ENCODE results near the gene ATOX1. TPM values are rescaled to one million over a fixed set of nuclear protein-coding genes. Genes with fewer than 3 reads are reported as not detected.

Gene ATOX1
- total and polyA plus RNA-seq, 9 of the 15 experiments (the other 6 are each of a cell fraction or from before 2014, with no cell fraction given), result 59.2 to 318 (median 86.2) TPM

DNA sequence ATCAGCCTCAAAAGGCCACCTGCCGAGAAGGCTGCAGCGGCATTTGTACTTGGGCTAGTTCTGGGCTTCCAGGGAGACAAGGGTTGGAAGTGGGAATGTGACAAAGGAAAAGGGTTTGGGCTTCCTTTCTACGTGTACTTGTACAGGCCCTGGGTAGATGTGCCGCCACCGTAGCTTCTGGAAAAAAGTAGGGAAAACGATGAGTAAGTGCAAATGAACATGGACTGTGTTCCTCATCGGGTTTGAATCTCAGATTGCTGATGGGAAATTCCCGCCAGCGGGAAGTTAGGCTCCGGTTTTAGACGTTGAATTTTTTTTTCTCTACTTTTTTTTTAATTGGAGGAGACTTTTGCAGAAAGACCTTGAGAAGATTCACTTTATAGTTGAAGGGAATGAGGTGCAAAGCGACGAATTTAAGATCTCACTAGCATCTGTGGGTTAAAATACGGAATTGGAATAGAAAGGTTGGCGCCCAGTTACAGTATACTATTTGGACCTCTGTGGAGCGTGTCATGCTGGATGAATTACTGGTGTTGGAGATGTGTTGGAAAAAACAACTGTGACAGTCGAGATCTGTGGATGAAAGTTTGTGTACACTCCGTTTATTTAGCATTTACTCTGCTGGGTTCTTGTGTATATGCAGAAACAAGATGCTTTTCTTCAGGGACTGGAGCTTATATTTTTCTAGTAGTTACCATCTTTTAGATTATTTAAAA lies 14.6 kb upstream of the ATOX1 start:
- WGBS (ENCODE audit: insufficient coverage, low coverage, missing lambda C conversion rate), result under 1% methylated on average over 18 of the region's 18 CpGs
- BruUV-seq (replicated peaks), result TSS peak; percentile 47
- Histone ChIP-seq H3K27ac (ENCODE audit: extremely low read depth, low read depth, low read length) (peak overlapping the region; percentile 91), H3K4me3 (peak overlapping the region; percentile 90), H3K4me1 (replicated peaks in 1 of 2; ENCODE audit: control insufficient read depth in 2 of 2, insufficient read depth in 2 of 2, low read length in 2 of 2) (peaks cover 12 to 19% of the 10 kb centered on the region in 2 experiments; a peak in 4 of 5 replicates), H2AFZ (ENCODE audit: low read depth, low read length) (no peak overlapping the region), H3K36me3 (ENCODE audit: control insufficient read depth, insufficient read depth, low read length) (peaks cover 55% of the 10 kb centered on the region), H3K9me3 (replicated peaks; ENCODE audit: control insufficient read depth, insufficient read depth, low read depth, low read length) (no peaks in the 10 kb centered on the region), H3K79me2 (ENCODE audit: control insufficient read depth, insufficient read depth, low read length) (peaks cover 78% of the 10 kb centered on the region), H3K27me3 (ENCODE audit: control insufficient read depth in 2 of 2, insufficient read depth in 2 of 2, low read length in 2 of 2) (no peaks in the 10 kb centered on the region), H3K9me1 (ENCODE audit: control insufficient read depth, insufficient read depth, low read length) (no peaks in the 10 kb centered on the region), H4K20me1 (replicated peaks; ENCODE audit: control insufficient read depth, insufficient read depth, low read length) (peaks cover 47% of the 10 kb centered on the region), H3K4me2 (ENCODE audit: insufficient read depth, low read length) (peak overlapping the region; percentile 98), H3K9ac (ENCODE audit: insufficient read depth in 1 of 2, low read depth in 2 of 2, low read length in 2 of 2) (peak overlapping the region; percentile 94 to 96)
- in situ Hi-C loops (cut with MboI) (no loop called here), intact Hi-C loops (cut with micrococcal nuclease) (loop anchor here (1.0 to 5.0 kb wide), 2 partner anchors 7 to 326 kb away; partner anchors contain the start of gene SLC36A1)
- ATAC-seq (no peak), DNase-seq (ENCODE audit: extremely low read depth in 1 of 4, low spot score in 3 of 4) (no peak), FAIRE-seq (no peak)
- ChIA-PET POLR2A (interaction anchor here (0.6 to 5.1 kb wide), 8 partner anchors 9 to 115 kb away, joined by 3 to 56 read pairs (median 8); partner anchors contain the start of gene ATOX1), CTCF (ENCODE audit: low intra/inter-chr PET ratio) (no interaction called here)
- TF ChIP-seq ETS1 (conservative IDR thresholded peaks at IDR 0.05; ENCODE audit: control insufficient read depth, low read depth, low read length) (no peak), SNRNP70 (optimal IDR thresholded peaks at IDR 0.05; ENCODE audit: low read depth, low read length) (no peak), SMARCA4 (IDR thresholded peaks at IDR 0.05) (no peak), FOXJ2 (tag; IDR thresholded peaks at IDR 0.05) (0 out of 2 replicates have a peak, but pooled peaks have one; percentile 26), ZNF316 (IDR thresholded peaks at IDR 0.05) (peak; percentile 34), NFXL1 (CRISPR knock-in tag; IDR thresholded peaks at IDR 0.05) (no peak), MLLT1 (IDR thresholded peaks at IDR 0.05) (peak; percentile 24 to 51; a peak in 1 of 4 replicates), MAFG (tag; conservative IDR thresholded peaks at IDR 0.05) (0 out of 2 replicates have a peak, but pooled peaks have one; percentile 5), C11orf30 (IDR thresholded peaks at IDR 0.05; ENCODE audit: low read depth) (peak; percentile 35; the same call in 1 of the 2 replicates), JUND (IDR thresholded peaks at IDR 0.05; ENCODE audit: borderline replicate concordance, low read depth, low read length) (no peak), JUND (tag; IDR thresholded peaks at IDR 0.05; ENCODE audit: borderline replicate concordance, low read depth, low read length) (no peak), HNRNPL (IDR thresholded peaks at IDR 0.05; ENCODE audit: low read depth, low read length) (no peak), CHD1 (IDR thresholded peaks at IDR 0.05; ENCODE audit: low read length) (peak; percentile 12), KAT2B (IDR thresholded peaks at IDR 0.05; ENCODE audit: low read depth, low read length) (no peak), ZNF639 (CRISPR knock-in tag; conservative IDR thresholded peaks at IDR 0.05 in 1 of 2, IDR thresholded peaks at IDR 0.05 in 1 of 2) (no peak), ELF4 (CRISPR knock-in tag; IDR thresholded peaks at IDR 0.05) (no peak)
- TF ChIP-seq, protein P1, sequence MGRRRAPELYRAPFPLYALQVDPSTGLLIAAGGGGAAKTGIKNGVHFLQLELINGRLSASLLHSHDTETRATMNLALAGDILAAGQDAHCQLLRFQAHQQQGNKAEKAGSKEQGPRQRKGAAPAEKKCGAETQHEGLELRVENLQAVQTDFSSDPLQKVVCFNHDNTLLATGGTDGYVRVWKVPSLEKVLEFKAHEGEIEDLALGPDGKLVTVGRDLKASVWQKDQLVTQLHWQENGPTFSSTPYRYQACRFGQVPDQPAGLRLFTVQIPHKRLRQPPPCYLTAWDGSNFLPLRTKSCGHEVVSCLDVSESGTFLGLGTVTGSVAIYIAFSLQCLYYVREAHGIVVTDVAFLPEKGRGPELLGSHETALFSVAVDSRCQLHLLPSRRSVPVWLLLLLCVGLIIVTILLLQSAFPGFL (CRISPR knock-in tag; IDR thresholded peaks at IDR 0.05), result 0 out of 2 replicates have a peak, but pooled peaks have one; percentile 13
